Progenitor cell of endocrine pancreas (in vitro differentiated cells): ENCODE measurements around the gene IRS2. TPM values are rescaled to one million over a fixed set of nuclear protein-coding genes. Genes with fewer than 3 reads are reported as not detected.

Source experiments
- DNase-seq: peaks from one replicate; pipeline ENCODE4 v3.0.0; 2021; ENCODE audit warnings: low spot score; ENCODE audit not compliant: unreplicated experiment
- H3K27ac Mint-ChIP-seq: 2 replicates; pipeline ENCODE4 v1.8.0; 2021; ENCODE audit warnings: mild to moderate bottlenecking, moderate library complexity, mixed read lengths
- H3K27me3 Mint-ChIP-seq: 2 replicates; pipeline ENCODE4 v1.8.0; 2021; ENCODE audit warnings: mixed read lengths
- H3K36me3 Mint-ChIP-seq: 2 replicates; pipeline ENCODE4 v1.8.0; 2022; ENCODE audit warnings: mixed read lengths; ENCODE audit not compliant: insufficient read depth
- H3K4me1 Mint-ChIP-seq: 2 replicates; pipeline ENCODE4 v1.8.0; 2021; ENCODE audit warnings: low read depth, mixed read lengths
- H3K4me3 Mint-ChIP-seq: 2 replicates; pipeline ENCODE4 v1.8.0; 2021; ENCODE audit warnings: low read depth, mild to moderate bottlenecking, moderate library complexity, mixed read lengths
- H3K9me3 Mint-ChIP-seq: 2 replicates; pipeline ENCODE4 v1.8.0; 2021; ENCODE audit warnings: low read depth, mixed read lengths
- CTCF ChIP-seq: fragments of 200-600 bp; sonication (generic); IDR thresholded peaks from one replicate; pipeline ENCODE4 v1.5.0; 2021; ENCODE audit warnings: antibody characterized with exemption, mild to moderate bottlenecking; ENCODE audit not compliant: unreplicated experiment
- total RNA-seq: library from RNA; stranded (reverse); gene quantifications from 2 replicates; pipeline ENCODE4 v1.2.1, GENCODE V29; 2021

Gene IRS2
- total RNA-seq, 1 donor from 2014 or later = 11.9 TPM

- no peak overlapping the region for H3K27ac Mint-ChIP-seq
- peaks cover 7% of the 10 kb centered on the region for H3K27me3 Mint-ChIP-seq
- H3K4me3 Mint-ChIP-seq = no peak overlapping the region
- no peaks in the 10 kb centered on the region for H3K4me1 Mint-ChIP-seq
- peaks cover 3% of the 10 kb centered on the region for H3K36me3 Mint-ChIP-seq
- no peak for TF ChIP-seq CTCF
- DNase-seq = no peak
- no peaks in the 10 kb centered on the region for H3K9me3 Mint-ChIP-seq
These were observed 37.7 kb downstream of the IRS2 start for GRCh38 chr13:109748677-109749076.

- no peak for TF ChIP-seq CTCF
- Mint-ChIP-seq H3K27ac (no peak overlapping the region), H3K4me1 (no peaks in the 10 kb centered on the region), H3K4me3 (no peak overlapping the region), H3K27me3 (peaks cover 12% of the 10 kb centered on the region), H3K9me3 (no peaks in the 10 kb centered on the region), H3K36me3 (peaks cover 1% of the 10 kb centered on the region)
- DNase-seq = no peak
These were observed 38.9 kb downstream of the IRS2 start for GRCh38 chr13:109747524-109747923.

GRCh38 chr13:109746364-109746763 is 40.0 kb downstream of the IRS2 start:
- Mint-ChIP-seq H3K4me1 (no peaks in the 10 kb centered on the region), H3K36me3 (peaks cover 1% of the 10 kb centered on the region), H3K9me3 (no peaks in the 10 kb centered on the region), H3K27ac (no peak overlapping the region), H3K27me3 (peaks cover 13% of the 10 kb centered on the region), H3K4me3 (no peak overlapping the region)
- TF ChIP-seq CTCF = no peak
- no peak for DNase-seq

GRCh38 chr13:109745702-109746101 is 40.7 kb downstream of the IRS2 start:
- no peak for TF ChIP-seq CTCF
- H3K9me3 Mint-ChIP-seq = no peaks in the 10 kb centered on the region
- H3K4me1 Mint-ChIP-seq = no peaks in the 10 kb centered on the region
- no peaks in the 10 kb centered on the region for H3K36me3 Mint-ChIP-seq
- no peak overlapping the region for H3K27ac Mint-ChIP-seq
- no peak overlapping the region for H3K4me3 Mint-ChIP-seq
- peaks cover 18% of the 10 kb centered on the region for H3K27me3 Mint-ChIP-seq
- DNase-seq = no peak

- DNase-seq = no peak
- Mint-ChIP-seq H3K27me3 (peaks cover 22% of the 10 kb centered on the region), H3K27ac (no peak overlapping the region), H3K4me3 (no peak overlapping the region), H3K9me3 (no peaks in the 10 kb centered on the region), H3K36me3 (no peaks in the 10 kb centered on the region), H3K4me1 (no peaks in the 10 kb centered on the region)
- TF ChIP-seq CTCF = no peak
These were observed 41.3 kb downstream of the IRS2 start for GRCh38 chr13:109745060-109745459.
